LNCaP clone FGC (cell line): ENCODE data around the gene CCT4.

Experiments used
- DNase-seq: peaks from one replicate; pipeline ENCODE4 v3.0.0-alpha.2; 2011; ENCODE audit warnings: low read depth
- H3K4me3 ChIP-seq: 2 replicates; pipeline ENCODE4 v1.5.1; 2011; ENCODE audit warnings: mild to moderate bottlenecking, low read depth, low read length, control low read depth
- CTCF ChIP-seq: IDR thresholded peaks from 2 replicates; pipeline ENCODE4 v1.5.1; 2012; ENCODE audit warnings: mild to moderate bottlenecking; ENCODE audit not compliant: control insufficient read depth, insufficient read depth; ENCODE audit errors: extremely low read depth

The CCT4 gene

GRCh38 chr2:61906186-61906470 lies 17.7 kb upstream of the CCT4 start:
- TF ChIP-seq CTCF = no peak
- DNase-seq = no peak
- peak overlapping the region; percentile 77 for H3K4me3 ChIP-seq

GRCh38 chr2:61905372-61906185 lies 17.1 kb upstream of the CCT4 start, which contains the start of gene COMMD1:
TSS of gene COMMD1 (plus strand) at chr2:61905674. CDS start at chr2:61905679, 5 bp downstream.
- peak within 1 kb of the TSS; percentile 77 for H3K4me3 ChIP-seq
- TF ChIP-seq CTCF = no peak
- DNase-seq = no peak

GRCh38 chr2:61900281-61900680 lies 11.8 kb upstream of the CCT4 start:
- H3K4me3 ChIP-seq = no peak overlapping the region
- no peak for TF ChIP-seq CTCF
- no peak for DNase-seq

GRCh38 chr2:61898810-61899209 lies 10.4 kb upstream of the CCT4 start:
- no peak for DNase-seq
- TF ChIP-seq CTCF = peak; percentile 65
- H3K4me3 ChIP-seq = no peak overlapping the region

GRCh38 chr2:61887717-61888266 lies 664 bp downstream of the CCT4 start:
- DNase-seq = no peak
- no peak for TF ChIP-seq CTCF
- H3K4me3 ChIP-seq = peak overlapping the region; percentile 92

GRCh38 chr2:61885896-61886603 lies 2.4 kb downstream of the CCT4 start:
- no peak overlapping the region for H3K4me3 ChIP-seq
- no peak for DNase-seq
- no peak for TF ChIP-seq CTCF
